ENCODE measurements around the gene SOX6.

SOX6 gene

GRCh38 chr11:16312233-16312765 is 44.0 kb downstream of the SOX6 start:
- DNase-seq, result no peak

- DNase-seq, result no peak
Measured at GRCh38 chr11:16311831-16312230, 44.5 kb downstream of the SOX6 start.

GRCh38 chr11:16310943-16311342 is 45.4 kb downstream of the SOX6 start:
- no peak for DNase-seq

GRCh38 chr11:16309226-16309625 is 47.1 kb downstream of the SOX6 start:
- DNase-seq, result no peak

- DNase-seq, result no peak
Measured at GRCh38 chr11:16301462-16301861, 54.9 kb downstream of the SOX6 start.

- no peak for DNase-seq
Measured at GRCh38 chr11:16299884-16300782, 56.2 kb downstream of the SOX6 start.

- DNase-seq, result no peak
Measured at GRCh38 chr11:16299390-16299789, 57.0 kb downstream of the SOX6 start.

GRCh38 chr11:16297332-16297731 is 59.0 kb downstream of the SOX6 start:
- DNase-seq, result no peak

- DNase-seq, result no peak
Measured at GRCh38 chr11:16296273-16296672, 60.1 kb downstream of the SOX6 start.

GRCh38 chr11:16295592-16295991 is 60.8 kb downstream of the SOX6 start:
- DNase-seq, result no peak

- DNase-seq, result no peak
Measured at GRCh38 chr11:16293204-16293681, 63.1 kb downstream of the SOX6 start.

- DNase-seq, result no peak
Measured at GRCh38 chr11:16292167-16292859, 64.0 kb downstream of the SOX6 start.

- no peak for DNase-seq
Measured at GRCh38 chr11:16291729-16292128, 64.6 kb downstream of the SOX6 start.

GRCh38 chr11:16289541-16289940 is 66.8 kb downstream of the SOX6 start:
- DNase-seq, result no peak

- no peak for DNase-seq
Measured at GRCh38 chr11:16287630-16288280, 68.6 kb downstream of the SOX6 start.

- no peak for DNase-seq
Measured at GRCh38 chr11:16286095-16286494, 70.3 kb downstream of the SOX6 start.

GRCh38 chr11:16280256-16280682 is 76.1 kb downstream of the SOX6 start:
- DNase-seq, result no peak

- no peak for DNase-seq
Measured at GRCh38 chr11:16279524-16279923, 76.8 kb downstream of the SOX6 start.

- DNase-seq, result no peak
Measured at GRCh38 chr11:16278979-16279378, 77.4 kb downstream of the SOX6 start.

- no peak for DNase-seq
Measured at GRCh38 chr11:16278273-16278672, 78.1 kb downstream of the SOX6 start.

GRCh38 chr11:16276251-16276650 is 80.1 kb downstream of the SOX6 start:
- DNase-seq, result no peak

GRCh38 chr11:16271258-16271657 is 85.1 kb downstream of the SOX6 start:
- DNase-seq, result no peak

- DNase-seq, result no peak
Measured at GRCh38 chr11:16266021-16266420, 90.3 kb downstream of the SOX6 start.
